Mesenchymal stem cell (in vitro differentiated cells and primary cell): ENCODE data around the gene LEMD1.

Experiments used
- DNase-seq: peaks from one replicate; pipeline ENCODE4 v3.0.0-alpha.2; 2013
- H2AFZ ChIP-seq: one replicate; pipeline ENCODE4 v1.6.1; 2013; ENCODE audit warnings: low read depth, mild to moderate bottlenecking, control low read depth, inconsistent platforms, low read length, moderate library complexity
- H2AK5ac ChIP-seq: 2 replicates; pipeline ENCODE4 v1.6.1; 2013; ENCODE audit warnings: low read length, moderate library complexity, mild to moderate bottlenecking, inconsistent platforms; ENCODE audit not compliant: severe bottlenecking
- H2BK120ac ChIP-seq: one replicate; pipeline ENCODE4 v1.6.1; 2013; ENCODE audit warnings: low read depth, mild to moderate bottlenecking, inconsistent platforms, low read length, moderate library complexity
- H2BK12ac ChIP-seq, 2 experiments: one replicate each; pipeline ENCODE4 v1.6.1; 2013; ENCODE audit warnings: inconsistent platforms in 2 of 2, low read length in 2 of 2, mild to moderate bottlenecking in 2 of 2, moderate library complexity in 2 of 2, control low read depth in 1 of 2
- H2BK15ac ChIP-seq: one replicate; pipeline ENCODE4 v1.6.1; 2013; ENCODE audit warnings: mild to moderate bottlenecking, low read depth, inconsistent platforms; ENCODE audit not compliant: poor library complexity, severe bottlenecking
- H2BK5ac ChIP-seq: 2 replicates; pipeline ENCODE4 v1.6.1; 2013; ENCODE audit warnings: low read depth, mild to moderate bottlenecking, low read length, control low read depth, inconsistent platforms; ENCODE audit not compliant: poor library complexity, severe bottlenecking
- H3K14ac ChIP-seq, 2 experiments: one replicate each; pipeline ENCODE4 v1.6.1; 2013; ENCODE audit warnings: inconsistent platforms in 2 of 2, low read length in 2 of 2, control low read depth in 1 of 2, mild to moderate bottlenecking in 1 of 2, moderate library complexity in 1 of 2
- H3K18ac ChIP-seq, 2 experiments: one replicate each; pipeline ENCODE4 v1.6.1; 2013; ENCODE audit warnings: inconsistent platforms in 2 of 2, low read length in 2 of 2, control low read depth in 1 of 2, low read depth in 1 of 2, mild to moderate bottlenecking in 1 of 2
- H3K23ac ChIP-seq, 2 experiments: one replicate each; pipeline ENCODE4 v1.6.1; 2013; ENCODE audit warnings: inconsistent platforms in 2 of 2, low read length in 2 of 2, mild to moderate bottlenecking in 2 of 2, moderate library complexity in 2 of 2, control low read depth in 1 of 2
- H3K27ac ChIP-seq: 2 replicates; pipeline ENCODE4 v1.5.1; 2013; ENCODE audit warnings: mild to moderate bottlenecking, moderate library complexity, low read length, control low read depth, inconsistent platforms; ENCODE audit not compliant: poor library complexity, severe bottlenecking
- H3K27me3 ChIP-seq, 2 experiments: 2 replicates each; pipeline versions ENCODE4 v1.6.1 to v1.7.0; 2013; ENCODE audit warnings: low read length in 2 of 2, mild to moderate bottlenecking in 2 of 2, moderate library complexity in 2 of 2, control low read depth in 1 of 2, inconsistent platforms in 1 of 2; ENCODE audit not compliant: control insufficient read depth in 1 of 2, insufficient read depth in 1 of 2
- H3K36me3 ChIP-seq, 2 experiments: 2 replicates each; pipeline versions ENCODE4 v1.6.1 to v1.7.0; 2013; ENCODE audit warnings: low read length in 2 of 2, control low read depth in 1 of 2, inconsistent platforms in 1 of 2, low read depth in 1 of 2, mild to moderate bottlenecking in 1 of 2; ENCODE audit not compliant: insufficient read depth in 2 of 2, control insufficient read depth in 1 of 2
- H3K4ac ChIP-seq, 2 experiments: one replicate each; pipeline ENCODE4 v1.6.1; 2013; ENCODE audit warnings: inconsistent platforms in 2 of 2, low read length in 2 of 2, mild to moderate bottlenecking in 2 of 2, moderate library complexity in 2 of 2, control low read depth in 1 of 2, low read depth in 1 of 2
- H3K4me1 ChIP-seq: 2 replicates; pipeline ENCODE4 v1.6.1; 2013; ENCODE audit warnings: low read depth, low read length, control low read depth; ENCODE audit not compliant: control insufficient read depth, insufficient read depth
- H3K4me2 ChIP-seq: 2 replicates; pipeline ENCODE4 v1.6.1; 2013; ENCODE audit warnings: low read length, mild to moderate bottlenecking, inconsistent platforms; ENCODE audit not compliant: poor library complexity, severe bottlenecking
- H3K4me3 ChIP-seq, 2 experiments: 2 replicates each; pipeline versions ENCODE4 v1.5.1 to v1.7.0; 2013; ENCODE audit warnings: low read length in 2 of 2, mild to moderate bottlenecking in 2 of 2, control low read depth in 1 of 2, low read depth in 1 of 2; ENCODE audit not compliant: insufficient read depth in 1 of 2
- H3K79me1 ChIP-seq: replicated peaks from 2 replicates; pipeline ENCODE4 v1.6.1; 2013; ENCODE audit warnings: mild to moderate bottlenecking, control low read depth, low read length, inconsistent platforms; ENCODE audit not compliant: poor library complexity, severe bottlenecking
- H3K9ac ChIP-seq: 2 replicates; pipeline ENCODE4 v1.7.0; 2013; ENCODE audit warnings: mild to moderate bottlenecking, low read length, moderate library complexity
- H3K9me3 ChIP-seq: 2 replicates; pipeline ENCODE4 v1.7.0; 2013; ENCODE audit warnings: mild to moderate bottlenecking, low read length; ENCODE audit not compliant: control insufficient read depth
- H4K8ac ChIP-seq: one replicate; pipeline ENCODE4 v1.6.1; 2013; ENCODE audit warnings: inconsistent platforms, mild to moderate bottlenecking, low read length, moderate library complexity
- H4K91ac ChIP-seq: one replicate; pipeline ENCODE4 v1.6.1; 2013; ENCODE audit warnings: mild to moderate bottlenecking, low read length, inconsistent platforms
- WGBS: methylation state at CpG from one replicate; pipeline ENCODE4 v1.1.7; 2013; ENCODE audit warnings: mixed read lengths; 5-methylcytosine and 5-hydroxymethylcytosine counted together

Gene LEMD1

GRCh38 chr1:205447457-205448341 lies 25.8 kb upstream of the LEMD1 start:
- H2BK15ac ChIP-seq = peak overlapping the region; percentile 41
- no peaks in the 10 kb centered on the region for H3K9me3 ChIP-seq
- no peak overlapping the region for H2BK12ac ChIP-seq
- H3K4me2 ChIP-seq = no peak overlapping the region
- no peaks in the 10 kb centered on the region for H3K79me1 ChIP-seq
- H3K27ac ChIP-seq = no peak overlapping the region
- WGBS = 63% methylated on average over 16 of the region's 19 CpGs
- H3K4me1 ChIP-seq = peaks cover 27% of the 10 kb centered on the region
- H3K4ac ChIP-seq = no peak overlapping the region
- H3K27me3 ChIP-seq = peaks cover 50 to 67% of the 10 kb centered on the region in 2 experiments
- no peak overlapping the region for H2AK5ac ChIP-seq
- no peak overlapping the region for H3K4me3 ChIP-seq
- no peak overlapping the region for H2AFZ ChIP-seq
- H4K8ac ChIP-seq = no peak overlapping the region
- H2BK120ac ChIP-seq = no peak overlapping the region
- H3K23ac ChIP-seq = no peak overlapping the region
- no peak overlapping the region for H3K14ac ChIP-seq
- no peak for DNase-seq
- H2BK5ac ChIP-seq = no peak overlapping the region
- H3K18ac ChIP-seq = no peak overlapping the region
- H4K91ac ChIP-seq = no peak overlapping the region
- no peaks in the 10 kb centered on the region for H3K36me3 ChIP-seq
- H3K9ac ChIP-seq = no peak overlapping the region

- no peak for DNase-seq
- Histone ChIP-seq H2BK15ac (no peak overlapping the region), H3K9ac (no peak overlapping the region), H3K4me3 (no peak overlapping the region), H3K9me3 (no peaks in the 10 kb centered on the region), H3K4ac (no peak overlapping the region), H3K4me1 (peaks cover 34% of the 10 kb centered on the region), H3K36me3 (no peaks in the 10 kb centered on the region), H3K23ac (no peak overlapping the region), H2AFZ (no peak overlapping the region), H2BK120ac (no peak overlapping the region), H3K27me3 (peaks cover 41 to 59% of the 10 kb centered on the region in 2 experiments), H3K79me1 (no peaks in the 10 kb centered on the region), H3K18ac (no peak overlapping the region), H3K27ac (no peak overlapping the region), H2BK5ac (no peak overlapping the region), H3K14ac (no peak overlapping the region), H2AK5ac (no peak overlapping the region), H4K91ac (no peak overlapping the region), H4K8ac (no peak overlapping the region), H2BK12ac (no peak overlapping the region), H3K4me2 (no peak overlapping the region)
- WGBS = 69% methylated on average over 8 of the region's 9 CpGs
Observed at GRCh38 chr1:205446828-205447227, 25.0 kb upstream of the LEMD1 start.

GRCh38 chr1:205445646-205445935 lies 23.7 kb upstream of the LEMD1 start:
- Histone ChIP-seq H3K4me1 (peaks cover 42% of the 10 kb centered on the region), H4K8ac (no peak overlapping the region), H2AK5ac (no peak overlapping the region), H3K27ac (no peak overlapping the region), H2BK15ac (no peak overlapping the region), H3K23ac (no peak overlapping the region), H2BK5ac (no peak overlapping the region), H3K4ac (no peak overlapping the region), H3K14ac (no peak overlapping the region), H2BK120ac (no peak overlapping the region), H3K9ac (no peak overlapping the region), H2AFZ (no peak overlapping the region), H3K4me3 (no peak overlapping the region), H3K27me3 (peaks cover 37 to 47% of the 10 kb centered on the region in 2 experiments), H3K18ac (peak overlapping the region in 1 of 2 experiments; percentile 16), H4K91ac (no peak overlapping the region), H3K36me3 (no peaks in the 10 kb centered on the region), H3K4me2 (no peak overlapping the region), H3K9me3 (no peaks in the 10 kb centered on the region), H2BK12ac (no peak overlapping the region), H3K79me1 (no peaks in the 10 kb centered on the region)
- WGBS = 71% methylated on average over 4 of the region's 5 CpGs
- no peak for DNase-seq

GRCh38 chr1:205444931-205445645 lies 23.2 kb upstream of the LEMD1 start:
- peak overlapping the region; percentile 11 for H2AFZ ChIP-seq
- H4K8ac ChIP-seq = no peak overlapping the region
- H2AK5ac ChIP-seq = no peak overlapping the region
- no peaks in the 10 kb centered on the region for H3K9me3 ChIP-seq
- no peak for DNase-seq
- no peak overlapping the region for H2BK5ac ChIP-seq
- H3K4me1 ChIP-seq = peaks cover 43% of the 10 kb centered on the region
- no peak overlapping the region for H4K91ac ChIP-seq
- H2BK12ac ChIP-seq = no peak overlapping the region
- no peak overlapping the region for H2BK120ac ChIP-seq
- peaks cover 38 to 49% of the 10 kb centered on the region in 2 experiments for H3K27me3 ChIP-seq
- H3K4me2 ChIP-seq = no peak overlapping the region
- no peak overlapping the region for H3K4ac ChIP-seq
- H3K36me3 ChIP-seq = no peaks in the 10 kb centered on the region
- H3K14ac ChIP-seq = no peak overlapping the region
- H3K9ac ChIP-seq = no peak overlapping the region
- no peak overlapping the region for H3K4me3 ChIP-seq
- no peak overlapping the region for H3K27ac ChIP-seq
- H3K23ac ChIP-seq = no peak overlapping the region
- peak overlapping the region in 1 of 2 experiments; percentile 16 for H3K18ac ChIP-seq
- no peaks in the 10 kb centered on the region for H3K79me1 ChIP-seq
- peak overlapping the region; percentile 12 for H2BK15ac ChIP-seq
- 18% methylated on average over 11 of the region's 18 CpGs for WGBS
